ENCODE results near the gene SGK1. TPM values are rescaled to one million over a fixed set of nuclear protein-coding genes. Genes with fewer than 3 reads are reported as not detected.

The SGK1 gene
- total and polyA plus RNA-seq, 4 donors: 68.9 to 299 (median 148) TPM

- Histone ChIP-seq H3K9ac (ENCODE audit: insufficient read depth in 1 of 2, low read length in 2 of 2) (no peak overlapping the region), H3K27ac (ENCODE audit: low read depth in 1 of 2, low read length in 1 of 2) (peak overlapping the region in 1 of 2 donors; percentile 74), H3K36me3 (ENCODE audit: control insufficient read depth in 4 of 4, insufficient read depth in 4 of 4, low read length in 4 of 4) (peaks cover 0 to 22% (median 13%) of the 10 kb centered on the region in 4 donors), H3K4me3 (peak overlapping the region; percentile 50), H3K9me3 (ENCODE audit: control insufficient read depth in 4 of 4, insufficient read depth in 3 of 4, low read length in 3 of 4) (no peaks in the 10 kb centered on the region), H3K27me3 (ENCODE audit: control insufficient read depth in 3 of 3, insufficient read depth in 3 of 3, low read length in 2 of 3) (no peaks in the 10 kb centered on the region), H3K4me1 (ENCODE audit: control insufficient read depth in 5 of 5, insufficient read depth in 5 of 5, low read length in 5 of 5) (peaks cover 0 to 5% (median 0%) of the 10 kb centered on the region in 5 donors)
- TF ChIP-seq CTCF (IDR thresholded peaks at IDR 0.05; ENCODE audit: control extremely low read depth, extremely low read depth): no peak
- 69 to 75% methylated on average over 23 of the region's 23 CpGs for WGBS, 2 donors
- ATAC-seq (ENCODE audit: insufficient read depth, low FRiP score) (no peak), DNase-seq (no peak)
These were observed 147.9 kb downstream of the SGK1 start for GRCh38 chr6:134169871-134170486.

- H3K36me3 ChIP-seq (ENCODE audit: control insufficient read depth in 4 of 4, insufficient read depth in 4 of 4, low read length in 4 of 4): peaks cover 0 to 22% (median 13%) of the 10 kb centered on the region in 4 donors
- no peaks in the 10 kb centered on the region for H3K27me3 ChIP-seq (ENCODE audit: control insufficient read depth in 3 of 3, insufficient read depth in 3 of 3, low read length in 2 of 3)
- DNase-seq (no peak), ATAC-seq (ENCODE audit: insufficient read depth, low FRiP score) (no peak)
- 85 to 86% methylated on average over 8 of the region's 8 CpGs for WGBS, 2 donors
- no peak overlapping the region for H3K9ac ChIP-seq (ENCODE audit: insufficient read depth in 1 of 2, low read length in 2 of 2)
- no peak for TF ChIP-seq CTCF (IDR thresholded peaks at IDR 0.05; ENCODE audit: control extremely low read depth, extremely low read depth)
- H3K9me3 ChIP-seq (ENCODE audit: control insufficient read depth in 4 of 4, insufficient read depth in 3 of 4, low read length in 3 of 4): no peaks in the 10 kb centered on the region
- no peak overlapping the region for H3K27ac ChIP-seq (ENCODE audit: low read depth in 1 of 2, low read length in 1 of 2)
- H3K4me1 ChIP-seq (ENCODE audit: control insufficient read depth in 5 of 5, insufficient read depth in 5 of 5, low read length in 5 of 5): peaks cover 0 to 3% (median 0%) of the 10 kb centered on the region in 5 donors
- no peak overlapping the region for H3K4me3 ChIP-seq
These were observed 149.2 kb downstream of the SGK1 start for GRCh38 chr6:134168590-134169208.

GRCh38 chr6:134166511-134167261 is 151.2 kb downstream of the SGK1 start:
- Histone ChIP-seq H3K9me3 (ENCODE audit: control insufficient read depth in 4 of 4, insufficient read depth in 3 of 4, low read length in 3 of 4) (no peaks in the 10 kb centered on the region), H3K4me1 (ENCODE audit: control insufficient read depth in 5 of 5, insufficient read depth in 5 of 5, low read length in 5 of 5) (peaks cover 0 to 3% (median 0%) of the 10 kb centered on the region in 5 donors), H3K27me3 (ENCODE audit: control insufficient read depth in 3 of 3, insufficient read depth in 3 of 3, low read length in 2 of 3) (no peaks in the 10 kb centered on the region), H3K27ac (ENCODE audit: low read depth in 1 of 2, low read length in 1 of 2) (no peak overlapping the region), H3K4me3 (no peak overlapping the region), H3K36me3 (ENCODE audit: control insufficient read depth in 4 of 4, insufficient read depth in 4 of 4, low read length in 4 of 4) (peaks cover 0 to 14% (median 7%) of the 10 kb centered on the region in 4 donors), H3K9ac (ENCODE audit: insufficient read depth in 1 of 2, low read length in 2 of 2) (no peak overlapping the region)
- TF ChIP-seq CTCF (IDR thresholded peaks at IDR 0.05; ENCODE audit: control extremely low read depth, extremely low read depth): no peak
- ATAC-seq (ENCODE audit: insufficient read depth, low FRiP score) (no peak), DNase-seq (no peak)
- 83 to 85% methylated on average over 7 of the region's 7 CpGs for WGBS, 2 donors

Data from lung (tissue), 12 donors.